ENCODE data around the gene USP16.

DNA sequence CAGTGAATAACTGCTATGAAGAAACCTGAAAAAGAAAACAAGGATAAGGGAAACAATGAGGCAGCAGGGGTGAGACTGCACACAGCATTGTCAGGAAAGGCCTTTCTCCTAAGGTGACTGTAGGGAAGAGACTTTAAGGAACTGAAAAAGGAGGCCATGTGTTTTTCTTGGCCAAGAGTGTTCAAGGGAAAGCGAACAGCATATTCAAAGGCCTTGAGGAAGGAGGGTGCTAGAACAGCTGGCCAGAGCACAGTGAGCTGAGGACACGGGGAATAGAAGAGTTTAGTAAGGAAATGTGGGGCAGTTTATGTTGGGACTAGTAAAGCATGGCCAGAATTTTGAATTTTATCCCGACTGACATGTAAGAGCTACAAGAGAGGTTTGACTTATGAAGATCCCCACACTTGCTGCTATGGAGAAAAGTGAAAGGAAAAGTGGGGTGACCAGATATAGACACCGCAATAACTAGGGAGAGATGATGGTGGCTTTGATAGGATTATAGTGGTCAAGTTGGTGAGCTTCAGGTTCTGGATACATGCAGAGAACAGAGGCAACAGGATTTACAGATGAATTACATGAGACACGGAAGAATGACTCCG lies 6.7 kb upstream of the USP16 start:
- TF ChIP-seq ZFP30 (CRISPR knock-in tag; IDR thresholded peaks at IDR 0.05), result no peak
- TF ChIP-seq OSR1 (CRISPR knock-in tag; IDR thresholded peaks at IDR 0.05), result no peak
- TF ChIP-seq SNAI2 (CRISPR knock-in tag; IDR thresholded peaks at IDR 0.05), result no peak
- no peak for TF ChIP-seq PPARA (CRISPR knock-in tag; IDR thresholded peaks at IDR 0.05; ENCODE audit: borderline replicate concordance)
- TF ChIP-seq GLIS3 (CRISPR knock-in tag; IDR thresholded peaks at IDR 0.05), result no peak
- TF ChIP-seq ZNF70 (CRISPR knock-in tag; IDR thresholded peaks at IDR 0.05), result no peak
- TF ChIP-seq, protein P1, sequence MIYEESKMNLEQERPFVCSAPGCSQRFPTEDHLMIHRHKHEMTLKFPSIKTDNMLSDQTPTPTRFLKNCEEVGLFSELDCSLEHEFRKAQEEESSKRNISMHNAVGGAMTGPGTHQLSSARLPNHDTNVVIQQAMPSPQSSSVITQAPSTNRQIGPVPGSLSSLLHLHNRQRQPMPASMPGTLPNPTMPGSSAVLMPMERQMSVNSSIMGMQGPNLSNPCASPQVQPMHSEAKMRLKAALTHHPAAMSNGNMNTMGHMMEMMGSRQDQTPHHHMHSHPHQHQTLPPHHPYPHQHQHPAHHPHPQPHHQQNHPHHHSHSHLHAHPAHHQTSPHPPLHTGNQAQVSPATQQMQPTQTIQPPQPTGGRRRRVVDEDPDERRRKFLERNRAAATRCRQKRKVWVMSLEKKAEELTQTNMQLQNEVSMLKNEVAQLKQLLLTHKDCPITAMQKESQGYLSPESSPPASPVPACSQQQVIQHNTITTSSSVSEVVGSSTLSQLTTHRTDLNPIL (CRISPR knock-in tag; IDR thresholded peaks at IDR 0.05; ENCODE audit: low read depth), result no peak
- TF ChIP-seq, protein P2, sequence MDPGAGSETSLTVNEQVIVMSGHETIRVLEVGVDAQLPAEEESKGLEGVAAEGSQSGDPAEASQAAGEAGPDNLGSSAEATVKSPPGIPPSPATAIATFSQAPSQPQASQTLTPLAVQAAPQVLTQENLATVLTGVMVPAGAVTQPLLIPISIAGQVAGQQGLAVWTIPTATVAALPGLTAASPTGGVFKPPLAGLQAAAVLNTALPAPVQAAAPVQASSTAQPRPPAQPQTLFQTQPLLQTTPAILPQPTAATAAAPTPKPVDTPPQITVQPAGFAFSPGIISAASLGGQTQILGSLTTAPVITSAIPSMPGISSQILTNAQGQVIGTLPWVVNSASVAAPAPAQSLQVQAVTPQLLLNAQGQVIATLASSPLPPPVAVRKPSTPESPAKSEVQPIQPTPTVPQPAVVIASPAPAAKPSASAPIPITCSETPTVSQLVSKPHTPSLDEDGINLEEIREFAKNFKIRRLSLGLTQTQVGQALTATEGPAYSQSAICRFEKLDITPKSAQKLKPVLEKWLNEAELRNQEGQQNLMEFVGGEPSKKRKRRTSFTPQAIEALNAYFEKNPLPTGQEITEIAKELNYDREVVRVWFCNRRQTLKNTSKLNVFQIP (CRISPR knock-in tag; IDR thresholded peaks at IDR 0.05; ENCODE audit: borderline replicate concordance, low read depth), result no peak
